ENCODE measurements around the gene CPS1. TPM values are rescaled to one million over a fixed set of nuclear protein-coding genes. Genes with fewer than 3 reads are reported as not detected.

CPS1 gene
- total and polyA plus RNA-seq, 2 of the 4 experiments (the other 2 are of a cell fraction) = 5.4 to 20.1 TPM

- no peak overlapping the region for H3K4me3 ChIP-seq (ENCODE audit: insufficient read depth, low read depth, low read length)
- TF ChIP-seq CEBPB (IDR thresholded peaks at IDR 0.05; ENCODE audit: low read depth, low read length) (no peak), USF2 (IDR thresholded peaks at IDR 0.05; ENCODE audit: low read depth, low read length) (no peak), MAZ (IDR thresholded peaks at IDR 0.05; ENCODE audit: borderline replicate concordance, low read depth, low read length) (no peak), CHD1 (IDR thresholded peaks at IDR 0.05; ENCODE audit: low read depth, low read length) (no peak), SMC3 (IDR thresholded peaks at IDR 0.05; ENCODE audit: low read depth, low read length) (no peak), POLR2A (IDR thresholded peaks at IDR 0.05; ENCODE audit: low read depth, low read length) (no peak), MXI1 (IDR thresholded peaks at IDR 0.05; ENCODE audit: borderline replicate concordance, low read depth, low read length) (no peak), RAD21 (IDR thresholded peaks at IDR 0.05; ENCODE audit: low read length) (no peak), RFX5 (IDR thresholded peaks at IDR 0.05; ENCODE audit: low read depth, low read length) (no peak), NFE2L2 (IDR thresholded peaks at IDR 0.05; ENCODE audit: low read depth, low read length) (no peak), MAFK (IDR thresholded peaks at IDR 0.05; ENCODE audit: low read depth, low read length) (no peak), BHLHE40 (IDR thresholded peaks at IDR 0.05; ENCODE audit: low read depth, low read length) (no peak)
- TF ChIP-seq, protein P1, sequence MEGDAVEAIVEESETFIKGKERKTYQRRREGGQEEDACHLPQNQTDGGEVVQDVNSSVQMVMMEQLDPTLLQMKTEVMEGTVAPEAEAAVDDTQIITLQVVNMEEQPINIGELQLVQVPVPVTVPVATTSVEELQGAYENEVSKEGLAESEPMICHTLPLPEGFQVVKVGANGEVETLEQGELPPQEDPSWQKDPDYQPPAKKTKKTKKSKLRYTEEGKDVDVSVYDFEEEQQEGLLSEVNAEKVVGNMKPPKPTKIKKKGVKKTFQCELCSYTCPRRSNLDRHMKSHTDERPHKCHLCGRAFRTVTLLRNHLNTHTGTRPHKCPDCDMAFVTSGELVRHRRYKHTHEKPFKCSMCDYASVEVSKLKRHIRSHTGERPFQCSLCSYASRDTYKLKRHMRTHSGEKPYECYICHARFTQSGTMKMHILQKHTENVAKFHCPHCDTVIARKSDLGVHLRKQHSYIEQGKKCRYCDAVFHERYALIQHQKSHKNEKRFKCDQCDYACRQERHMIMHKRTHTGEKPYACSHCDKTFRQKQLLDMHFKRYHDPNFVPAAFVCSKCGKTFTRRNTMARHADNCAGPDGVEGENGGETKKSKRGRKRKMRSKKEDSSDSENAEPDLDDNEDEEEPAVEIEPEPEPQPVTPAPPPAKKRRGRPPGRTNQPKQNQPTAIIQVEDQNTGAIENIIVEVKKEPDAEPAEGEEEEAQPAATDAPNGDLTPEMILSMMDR (conservative IDR thresholded peaks at IDR 0.05; ENCODE audit: low read depth, low read length) = no peak
- no peak overlapping the region for H2BK120ac ChIP-seq (ENCODE audit: low read depth, low read length)
- H3K79me1 ChIP-seq (ENCODE audit: low read depth in 1 of 2, low read length in 2 of 2) = no peaks in the 10 kb centered on the region
- BruUV-seq (replicated peaks) = no TSS peak
- H3K27ac ChIP-seq (ENCODE audit: insufficient read depth, low read length) = no peak overlapping the region
- intact Hi-C loops (cut with micrococcal nuclease) = no loop called here
- no peaks in the 10 kb centered on the region for H4K20me1 ChIP-seq (ENCODE audit: insufficient read depth, low read length)
- no peaks in the 10 kb centered on the region for H3K36me3 ChIP-seq (ENCODE audit: control insufficient read depth, insufficient read depth, low read length)
- no peak for ATAC-seq (ENCODE audit: low read depth)
- no peak overlapping the region for H3K9ac ChIP-seq (ENCODE audit: low read depth, low read length)
- no peaks in the 10 kb centered on the region for H3K9me3 ChIP-seq (ENCODE audit: control insufficient read depth, insufficient read depth, low read length)
- H3K4ac ChIP-seq (ENCODE audit: low read depth, low read length) = no peak overlapping the region
- no peak overlapping the region for H4K5ac ChIP-seq (ENCODE audit: low read depth, low read length)
- no peak overlapping the region for H2BK5ac ChIP-seq (ENCODE audit: low read depth, low read length, poor library complexity, severe bottlenecking)
- H3K27me3 ChIP-seq (ENCODE audit: control insufficient read depth, insufficient read depth, low read length) = no peaks in the 10 kb centered on the region
- no peak overlapping the region for H3K4me2 ChIP-seq (ENCODE audit: low read depth, low read length)
- no peak overlapping the region for H2BK15ac ChIP-seq (ENCODE audit: low read depth, low read length)
- no peak overlapping the region for H2BK20ac ChIP-seq (ENCODE audit: low read depth, low read length)
- no peak overlapping the region for H2AK5ac ChIP-seq (ENCODE audit: low read depth, low read length)
- in situ Hi-C loops (cut with MboI; ENCODE audit: low sequenced_read_pairs) = no loop called here
- no peak overlapping the region for H4K91ac ChIP-seq (ENCODE audit: insufficient read depth, low read depth, low read length)
- CTCF ChIA-PET = no interaction called here
- no peaks in the 10 kb centered on the region for H3K4me1 ChIP-seq (ENCODE audit: control insufficient read depth, insufficient read depth, low read length)
- no peak overlapping the region for H3K56ac ChIP-seq (ENCODE audit: extremely low read depth, insufficient read depth, low read length)
- DNase-seq = no peak
- H3K14ac ChIP-seq (replicated peaks; ENCODE audit: low read depth, low read length) = no peak overlapping the region
- no peak overlapping the region for H2AFZ ChIP-seq (replicated peaks; ENCODE audit: low read length, poor library complexity)
- no peak overlapping the region for H2AK9ac ChIP-seq (replicated peaks; ENCODE audit: low read depth, low read length, poor library complexity)
- no peak overlapping the region for H3K18ac ChIP-seq (ENCODE audit: low read depth, low read length)
- no CpG with 5 or more reads among the region's 6 CpGs for WGBS, 2 experiments (ENCODE audit: extremely low coverage in 2 of 2, insufficient read length in 1 of 2)
- H3K23ac ChIP-seq (ENCODE audit: low read depth, low read length) = no peak overlapping the region
- no peak overlapping the region for H4K8ac ChIP-seq (ENCODE audit: low read depth in 2 of 2, low read length in 2 of 2)
- H3K9me1 ChIP-seq (ENCODE audit: insufficient read depth, low read length) = no peaks in the 10 kb centered on the region
- POLR2A ChIA-PET (ENCODE audit: unreplicated experiment) = no interaction called here
- dilution Hi-C loops (cut with HindIII; ENCODE audit: low sequenced_read_pairs, unreplicated experiment) = no loop called here
Observed at GRCh38 chr2:210559182-210559581, 2.8 kb downstream of the CPS1 start.

Data from IMR-90 (cell line).